HG03439 (cell line): Measurements from ENCODE around the gene RCOR1.
"Not testable (repeated sequence)": the region's sequence is repeated elsewhere in the genome, so short reads cannot be mapped to it uniquely, and the experiment has no call there.

Experiments used
- ATAC-seq: cut with Tn5 transposase; IDR thresholded peaks from one replicate; pipeline ENCODE4 v1.9.1; 2021; ENCODE audit warnings: mild to moderate bottlenecking, moderate library complexity; ENCODE audit not compliant: unreplicated experiment

Gene RCOR1

DNA sequence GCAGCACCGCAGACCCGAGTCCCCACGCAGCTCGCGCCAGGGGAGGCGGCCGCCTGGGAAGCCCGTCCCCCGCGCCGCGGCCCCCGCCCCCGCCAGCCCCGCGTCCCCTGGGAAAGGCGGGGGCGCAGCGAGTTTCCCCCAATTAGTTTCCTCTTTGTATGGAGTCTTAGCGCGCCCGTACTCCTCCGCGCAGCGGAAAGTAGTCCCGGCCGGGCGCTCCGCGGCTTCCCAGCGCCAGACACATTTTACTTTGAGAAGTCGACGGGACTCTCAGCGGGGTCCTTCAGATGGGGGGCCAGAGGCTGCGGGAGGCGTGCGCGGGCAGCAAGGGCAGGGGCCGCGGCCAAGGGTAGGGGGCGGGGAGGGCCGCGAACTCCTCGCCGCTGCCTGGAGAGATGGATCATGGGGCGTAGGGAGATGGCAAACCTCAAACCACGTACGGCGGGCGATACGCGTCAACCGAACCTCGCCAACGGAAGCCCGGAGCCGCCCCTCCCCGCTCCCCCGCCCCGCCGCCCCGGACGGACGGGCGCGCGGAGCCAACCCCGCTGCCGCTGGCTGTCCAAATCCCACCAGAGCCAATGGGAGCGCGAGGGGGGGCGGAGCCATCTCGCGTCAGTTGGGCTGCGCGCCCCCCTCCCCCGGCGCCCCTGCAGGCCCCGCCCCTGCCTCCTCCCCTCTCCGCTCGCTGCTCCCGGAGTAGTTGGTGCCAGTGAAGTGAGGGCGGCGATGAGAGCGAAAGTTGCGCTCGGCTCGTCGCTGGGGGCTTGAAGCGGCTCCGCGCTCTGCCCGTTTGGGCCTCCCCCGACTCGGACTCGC lies at the start of gene RCOR1:
Gene RCOR1 (plus strand): TSS at position 706 of the 819 bp plus-strand sequence. CDS start 238 bp downstream, outside the sequence.
- peak; percentile 71 for ATAC-seq

DNA sequence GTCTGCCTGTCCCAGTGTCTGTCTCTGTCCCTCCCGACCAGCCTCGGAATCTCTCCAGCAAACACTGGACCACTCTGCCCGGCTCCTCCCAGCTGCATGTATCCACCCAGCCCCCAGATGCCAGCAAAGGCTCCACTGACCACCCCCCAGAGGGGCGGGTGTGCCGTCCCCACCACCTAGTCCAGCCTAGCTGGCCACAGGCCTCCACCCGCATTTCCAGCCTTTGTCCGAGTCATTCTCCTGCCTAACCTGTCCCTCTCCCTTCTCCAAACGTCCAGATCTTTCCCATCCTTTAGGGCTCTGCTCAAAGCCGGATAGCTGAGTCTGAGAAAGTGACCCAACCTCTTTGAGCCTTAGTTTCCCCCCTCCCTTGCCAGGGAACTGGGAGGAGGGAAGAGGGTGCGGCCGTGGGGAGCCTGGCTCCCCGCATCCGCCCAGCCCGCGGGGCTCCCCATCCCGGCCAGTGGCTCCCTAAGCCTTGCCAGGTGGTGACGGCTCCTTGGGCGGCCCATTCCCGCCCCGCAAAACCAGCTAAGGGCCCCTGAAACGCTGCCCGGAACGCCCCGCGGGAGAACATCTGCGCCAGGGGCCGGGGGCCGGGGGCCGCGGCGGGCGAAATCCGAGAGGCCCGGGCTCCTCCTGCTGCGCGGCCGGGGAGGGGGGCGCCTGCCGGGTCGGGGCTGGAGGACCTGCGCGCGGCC lies 48.3 kb upstream of the RCOR1 start:
- no peak for ATAC-seq

DNA sequence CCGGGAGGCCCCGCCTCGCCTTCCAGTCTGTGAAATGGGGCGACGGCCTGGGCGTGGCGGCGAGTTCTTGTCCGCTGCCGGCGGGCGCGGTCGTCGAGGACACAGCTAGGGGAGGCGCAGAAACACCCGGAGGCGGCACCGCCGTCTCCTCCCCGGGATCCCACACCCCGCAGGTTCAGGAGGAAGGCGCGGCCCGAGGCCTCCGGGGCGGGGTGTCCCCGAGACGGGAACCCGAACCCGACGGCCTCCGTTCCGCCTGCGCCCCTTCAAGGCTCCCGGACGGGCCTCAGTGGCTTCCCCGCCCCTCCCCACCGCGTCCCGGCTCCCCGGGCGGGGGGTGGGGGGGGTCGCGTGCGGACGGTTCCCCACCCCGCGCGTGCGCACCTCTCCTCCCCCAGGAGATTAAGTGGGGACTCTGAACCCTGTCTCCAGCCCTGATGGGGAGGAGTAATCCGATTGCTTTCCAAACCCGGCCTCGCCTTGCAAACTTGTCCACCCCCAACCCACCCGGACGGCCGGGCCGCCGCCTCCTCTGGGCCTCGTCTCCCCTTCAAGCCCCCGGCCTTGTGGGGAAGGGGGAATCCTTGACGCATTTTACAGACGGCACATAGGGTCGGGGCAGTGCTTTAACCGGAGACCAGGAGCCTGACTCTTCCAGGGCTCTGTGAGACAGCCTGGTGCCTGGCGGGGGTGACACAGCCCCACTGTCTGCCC lies 47.5 kb upstream of the RCOR1 start:
- ATAC-seq: no peak

DNA sequence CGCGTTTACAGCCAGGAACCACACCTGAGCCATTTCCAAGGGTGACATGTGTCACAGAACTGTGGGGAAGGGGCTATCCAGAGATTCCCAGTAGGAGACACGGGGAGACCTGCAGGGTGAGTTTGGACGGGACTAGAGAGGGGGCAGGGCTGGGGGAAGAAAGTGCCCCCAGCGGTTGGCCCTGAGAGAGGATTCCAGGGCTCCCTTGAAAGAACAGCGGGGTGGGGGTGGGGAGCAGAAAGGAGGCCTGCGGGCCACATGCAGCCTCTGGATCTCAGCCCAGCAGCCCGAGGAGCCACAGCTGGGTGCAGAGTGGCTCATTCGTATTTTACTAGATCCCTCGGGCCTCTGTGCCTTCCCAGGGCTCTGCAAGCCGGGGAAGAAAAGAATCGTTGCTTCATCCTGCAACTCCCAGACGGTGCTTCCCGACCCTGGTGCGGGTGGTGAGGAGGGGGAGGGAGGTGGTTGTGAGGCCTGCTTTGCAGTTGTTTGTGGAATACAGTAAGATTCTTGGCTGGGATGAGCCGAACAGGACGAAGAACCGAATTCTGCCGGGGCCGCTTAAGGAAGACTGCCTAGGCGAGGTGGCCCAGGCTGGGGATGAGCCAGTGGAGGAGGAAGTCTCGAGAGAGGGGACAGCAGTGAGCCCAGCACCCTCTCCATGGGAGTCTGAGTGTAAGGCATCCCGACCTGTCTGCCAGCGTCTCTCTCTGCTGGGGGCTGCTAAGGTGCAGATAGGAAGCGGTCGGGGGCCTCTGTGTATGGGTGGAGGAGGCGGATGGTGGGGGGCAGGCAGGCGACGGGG lies 46.8 kb upstream of the RCOR1 start:
- ATAC-seq: no peak

DNA sequence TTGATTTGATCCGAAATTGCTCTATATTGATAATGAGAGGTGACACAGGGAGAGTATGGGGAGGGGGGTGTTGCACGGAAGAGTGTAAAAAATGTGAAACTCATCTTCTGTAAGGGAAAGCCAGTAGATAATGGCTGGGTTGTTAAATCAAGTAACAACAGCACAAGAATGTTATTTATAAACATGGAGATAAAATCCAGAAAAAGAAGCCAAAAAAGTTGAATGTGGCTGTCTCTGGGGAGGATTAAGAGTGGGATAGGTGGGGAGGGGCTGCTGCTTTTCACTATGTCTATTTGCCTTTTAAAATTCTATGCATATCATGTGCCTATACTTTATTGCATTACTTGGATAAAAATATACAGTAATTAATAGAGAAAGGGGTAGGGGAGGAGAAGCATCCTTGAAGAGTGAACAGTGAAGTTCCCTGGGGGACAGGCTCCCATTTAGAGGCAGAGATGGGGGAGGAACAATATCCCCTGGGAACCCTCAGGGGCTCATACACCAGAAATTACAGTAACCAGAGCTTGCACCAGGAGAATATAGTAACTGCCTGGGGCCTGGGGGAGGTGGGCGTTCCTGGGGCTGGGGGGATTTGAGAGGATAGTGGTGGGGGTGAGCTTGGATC lies 43.7 kb upstream of the RCOR1 start:
- no peak for ATAC-seq

DNA sequence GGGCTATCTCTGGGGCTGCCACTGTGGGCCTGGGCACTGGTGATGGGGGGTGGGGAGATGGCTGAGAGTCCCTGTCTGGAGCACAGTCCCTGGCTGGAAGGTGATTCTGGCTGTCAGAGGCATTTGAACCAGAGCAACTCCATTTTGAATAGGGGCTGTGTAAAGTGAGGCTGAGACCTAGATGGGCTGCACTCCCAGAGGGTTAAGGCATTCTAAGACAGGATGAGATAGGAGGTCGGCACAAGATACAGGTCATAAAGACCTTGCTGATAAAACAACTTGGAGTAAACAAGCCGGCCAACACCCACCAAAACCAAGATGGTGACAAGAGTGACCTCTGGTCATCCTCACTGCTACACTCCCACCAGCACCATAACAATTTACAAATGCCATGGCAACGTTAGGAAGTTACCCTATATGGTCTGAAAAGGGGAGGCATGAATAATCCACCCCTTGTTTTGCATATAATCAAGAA lies 41.5 kb upstream of the RCOR1 start:
- not testable (repeated sequence) for ATAC-seq

DNA sequence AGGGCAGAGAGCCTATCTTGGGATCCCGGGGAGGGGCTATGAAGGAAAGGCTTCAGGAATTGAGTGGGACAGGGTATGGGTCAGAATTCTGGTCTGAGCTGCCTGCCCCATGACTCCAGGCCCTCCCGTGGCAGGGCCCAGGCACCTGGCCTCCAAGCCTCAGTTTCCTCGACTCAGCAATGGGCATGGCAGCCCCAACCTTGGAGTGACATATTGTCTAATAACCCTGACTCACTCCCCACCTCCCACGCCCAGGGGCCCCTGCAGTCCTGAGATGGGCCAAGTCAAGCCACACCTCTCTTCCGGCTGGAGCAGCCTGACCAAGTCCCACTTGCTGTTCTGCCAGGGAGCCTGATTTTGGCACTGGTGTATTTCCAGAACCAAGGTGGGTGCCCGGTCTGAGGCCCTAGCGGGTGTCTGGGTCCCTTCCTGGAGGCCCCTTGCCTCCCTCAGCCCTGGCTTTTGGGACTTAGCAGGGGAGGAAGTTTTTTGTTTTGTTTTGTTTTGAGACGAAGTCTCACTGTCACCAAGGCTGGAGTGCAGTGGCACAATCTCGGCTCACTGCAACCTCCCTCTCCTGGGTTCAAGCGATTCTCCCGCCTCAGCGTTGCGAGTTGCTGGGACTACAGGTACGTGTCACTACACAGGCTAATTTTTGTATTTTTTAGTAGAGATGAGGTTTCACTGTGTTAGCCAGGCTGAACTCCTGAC lies 40.3 kb upstream of the RCOR1 start:
- ATAC-seq: no peak

DNA sequence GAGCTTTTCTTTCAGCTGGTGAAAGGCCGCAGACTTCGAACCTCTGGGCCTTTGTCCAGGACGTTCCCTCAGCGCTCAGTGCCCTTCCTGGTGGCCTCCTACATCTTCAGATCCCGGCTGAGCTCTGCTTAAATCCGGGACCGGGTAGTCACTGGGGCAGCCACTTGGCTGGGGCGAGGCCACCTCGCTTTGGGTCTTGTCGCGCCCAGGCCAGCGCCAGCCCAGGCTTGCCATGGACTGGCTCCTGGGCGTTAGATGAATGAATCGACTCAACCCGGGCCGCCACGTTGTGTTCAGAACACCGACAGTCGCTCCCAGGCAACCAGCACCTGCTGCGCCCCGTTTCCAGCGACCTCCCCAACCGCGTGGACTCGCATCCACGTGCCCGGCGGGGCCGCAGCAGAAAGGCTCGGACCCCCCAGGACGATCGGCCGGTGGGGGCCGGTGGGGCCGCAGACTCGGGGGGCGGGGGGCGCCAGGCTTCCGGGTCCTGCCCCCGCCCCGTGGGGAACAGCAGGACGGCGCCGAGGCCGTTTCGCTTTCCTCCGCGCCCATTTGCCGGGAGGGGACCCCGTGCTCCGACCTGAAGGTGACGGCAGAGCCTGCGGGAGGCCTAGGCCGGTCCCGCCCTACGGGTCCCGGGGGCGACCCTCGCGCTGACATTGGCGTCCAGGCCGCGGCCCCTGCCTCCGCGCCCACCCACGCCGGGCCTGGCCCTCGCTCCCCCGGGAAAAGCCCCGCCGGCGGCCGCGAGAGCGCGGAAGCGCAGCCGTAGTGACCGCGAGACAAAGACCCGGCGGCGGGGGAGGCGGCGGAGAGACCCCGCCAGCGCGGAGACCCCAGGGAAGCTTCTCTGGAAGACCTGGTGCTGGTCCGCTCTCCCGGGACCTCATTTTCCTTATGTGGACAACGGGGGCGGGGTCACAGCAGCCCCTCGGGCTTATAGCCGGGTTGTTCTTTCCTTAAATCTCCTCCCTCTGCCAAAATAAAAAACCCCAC lies 37.3 kb upstream of the RCOR1 start:
- no peak for ATAC-seq

DNA sequence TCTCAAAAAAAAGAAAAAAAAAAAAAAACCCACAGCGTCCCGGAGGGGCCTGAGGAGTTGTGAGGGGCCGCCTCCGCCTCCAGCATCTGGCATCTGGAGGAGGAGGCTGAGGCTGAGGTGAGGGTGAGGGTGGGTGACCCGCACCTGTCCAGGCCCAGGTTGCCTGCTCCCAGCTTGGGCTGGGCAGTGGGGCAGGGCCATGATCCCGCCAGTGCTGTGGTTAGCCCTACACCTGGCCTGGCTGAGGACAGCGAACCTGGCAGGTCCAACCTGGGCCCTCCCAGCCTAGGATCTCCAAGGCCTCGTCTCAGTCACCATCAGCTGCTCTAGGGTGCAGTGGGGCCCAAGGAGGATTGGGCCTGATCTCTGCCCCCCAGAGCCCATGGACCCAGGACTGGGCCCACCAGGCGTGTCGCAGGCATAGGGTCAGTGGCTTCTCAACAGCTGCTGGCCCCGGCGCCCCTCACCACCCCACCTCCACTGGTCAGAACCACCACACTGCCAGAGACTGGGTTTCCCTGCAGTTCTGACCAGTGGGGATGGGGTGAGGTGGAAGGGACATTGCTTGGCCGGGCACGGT lies 36.3 kb upstream of the RCOR1 start:
- no peak for ATAC-seq

DNA sequence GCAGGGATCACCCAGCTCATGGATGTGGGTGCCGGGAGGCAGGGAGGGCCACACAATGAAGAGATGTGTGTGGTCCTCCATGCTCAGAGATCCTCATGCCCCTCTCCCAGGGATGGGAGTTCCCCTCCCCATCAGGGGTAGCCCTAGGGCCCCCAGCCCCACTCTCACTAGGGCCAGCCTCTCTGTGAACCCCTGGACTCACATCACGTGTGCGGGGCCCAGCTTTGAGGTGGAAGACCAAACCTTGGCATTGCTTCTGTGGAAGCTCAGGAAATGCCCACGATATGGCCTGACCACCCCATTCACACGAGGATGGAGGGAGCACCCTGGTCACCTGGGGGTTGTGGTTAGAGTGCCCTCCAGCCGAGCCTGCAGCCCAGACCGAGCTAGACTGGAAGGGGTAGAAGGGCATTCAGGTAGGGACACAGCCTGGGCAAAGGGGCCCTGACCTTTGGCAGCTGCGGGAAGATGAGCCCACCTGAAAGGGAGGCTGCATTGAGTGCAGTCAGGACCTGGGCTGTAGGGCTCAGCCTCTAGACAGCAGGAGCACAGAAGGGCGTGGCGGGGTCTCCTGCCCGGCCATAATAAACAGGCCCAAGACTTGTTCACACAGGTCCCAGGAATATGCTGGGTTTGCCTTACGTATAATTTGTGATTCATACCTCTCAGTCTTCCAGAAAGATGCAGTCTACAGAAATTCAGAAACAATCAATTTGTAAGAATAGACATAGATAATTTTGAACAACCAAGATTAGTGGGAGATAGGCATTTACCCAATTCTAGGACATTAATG lies 34.8 kb upstream of the RCOR1 start:
- ATAC-seq: no peak

DNA sequence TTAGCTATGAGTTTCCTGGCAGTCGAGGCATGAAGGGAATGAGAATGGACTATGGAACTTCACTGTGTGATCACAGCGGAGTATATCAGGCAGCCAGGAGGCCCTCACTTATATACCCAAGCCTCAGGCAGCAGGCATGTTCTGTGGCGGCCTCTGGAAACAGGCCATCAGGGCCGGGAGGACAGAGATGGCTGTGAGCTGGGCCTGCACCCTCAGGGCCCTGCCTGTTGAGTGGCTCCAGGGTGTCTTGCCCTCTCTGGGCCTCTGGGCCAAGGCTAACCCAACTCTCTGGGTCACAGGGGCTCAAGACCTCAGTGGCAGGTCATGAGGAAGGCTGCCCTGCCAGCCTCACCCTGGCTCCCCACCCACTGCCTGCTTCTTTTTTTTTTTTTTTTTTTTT lies 33.9 kb upstream of the RCOR1 start:
- no peak for ATAC-seq

DNA sequence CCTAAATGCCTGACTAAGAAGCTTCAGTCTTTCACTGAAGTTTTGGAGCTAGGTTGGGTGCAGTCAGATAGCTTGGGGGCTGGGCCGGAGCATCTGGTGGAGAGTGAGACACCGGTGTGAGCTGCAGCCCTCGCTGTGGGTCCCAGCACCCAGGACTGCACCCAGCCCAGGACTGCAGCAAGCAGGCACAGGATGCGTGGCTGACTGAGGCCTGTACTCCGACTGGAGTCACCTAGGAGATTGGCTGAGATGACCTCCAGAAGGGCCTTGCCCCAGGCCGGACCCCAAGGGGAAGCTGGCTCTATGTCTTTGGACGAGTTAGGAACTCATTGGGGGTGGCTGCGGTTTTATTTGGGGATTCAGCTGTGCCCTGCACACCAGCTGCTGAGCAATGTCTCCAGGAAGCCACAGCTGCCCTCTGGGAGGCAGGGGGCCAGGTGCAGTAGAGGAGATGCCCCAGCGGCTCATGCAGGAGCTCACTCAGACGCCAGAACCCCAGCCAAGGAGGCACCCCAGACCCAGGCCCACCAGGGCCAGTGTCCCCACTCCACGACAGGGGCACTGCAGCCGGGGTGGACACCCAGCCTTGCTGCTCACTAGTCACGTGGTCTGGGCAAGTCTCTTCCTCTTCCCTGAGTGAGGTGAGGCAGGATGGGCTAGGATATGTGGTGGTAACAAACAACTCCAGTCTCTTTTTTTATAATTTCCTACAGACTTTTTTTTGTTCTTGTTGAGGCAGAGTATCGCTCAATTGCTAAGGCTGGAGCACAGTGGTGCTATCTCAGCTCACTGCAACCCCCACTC lies 31.8 kb upstream of the RCOR1 start:
- ATAC-seq: no peak

DNA sequence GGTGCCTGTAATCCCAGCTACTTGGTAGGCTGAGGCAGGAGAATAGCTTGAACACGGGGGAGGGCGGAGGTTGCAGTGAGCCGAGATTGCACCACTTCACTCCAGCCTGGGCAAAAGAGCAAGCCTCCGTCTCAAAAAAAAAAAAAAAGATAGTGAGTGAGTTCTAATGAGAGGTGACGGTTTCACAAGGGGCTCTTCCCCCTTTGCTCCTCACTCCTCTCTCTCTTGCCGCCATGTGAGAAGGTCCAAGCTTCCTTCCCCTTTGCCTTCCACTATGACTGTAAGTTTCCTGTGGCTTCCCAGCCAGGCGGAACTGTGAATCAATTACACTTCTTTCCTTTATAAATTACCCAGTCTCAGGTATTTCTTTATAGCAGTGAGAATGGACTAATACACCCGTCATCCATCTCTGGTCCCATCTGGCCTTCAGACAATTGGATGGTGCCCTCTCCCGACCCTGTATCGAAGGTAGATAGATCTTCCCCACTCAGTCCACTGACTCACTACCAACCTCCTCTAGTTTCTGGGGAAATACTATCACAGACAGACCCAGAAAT lies 27.0 kb upstream of the RCOR1 start:
- ATAC-seq: peak; percentile 60

DNA sequence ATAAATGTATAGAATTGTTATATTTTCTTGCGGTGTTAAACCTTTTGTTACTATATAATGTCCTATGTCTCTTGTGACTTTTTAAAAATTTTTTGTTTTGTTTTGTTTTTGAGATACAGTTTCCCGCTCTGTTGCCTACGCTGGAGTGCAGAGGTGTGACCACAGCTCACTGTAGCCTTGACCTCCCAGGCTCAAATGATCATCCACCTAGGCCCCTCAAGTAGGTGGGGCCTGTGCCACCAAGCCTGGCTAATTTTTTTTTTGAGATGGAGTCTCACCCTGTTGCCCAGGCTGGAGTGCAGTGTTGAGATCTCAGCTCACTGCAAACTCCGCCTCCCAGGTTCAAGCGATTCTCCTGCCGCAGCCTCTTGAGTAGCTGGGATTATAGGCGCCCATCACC lies 26.5 kb upstream of the RCOR1 start:
- ATAC-seq: peak; percentile 27

DNA sequence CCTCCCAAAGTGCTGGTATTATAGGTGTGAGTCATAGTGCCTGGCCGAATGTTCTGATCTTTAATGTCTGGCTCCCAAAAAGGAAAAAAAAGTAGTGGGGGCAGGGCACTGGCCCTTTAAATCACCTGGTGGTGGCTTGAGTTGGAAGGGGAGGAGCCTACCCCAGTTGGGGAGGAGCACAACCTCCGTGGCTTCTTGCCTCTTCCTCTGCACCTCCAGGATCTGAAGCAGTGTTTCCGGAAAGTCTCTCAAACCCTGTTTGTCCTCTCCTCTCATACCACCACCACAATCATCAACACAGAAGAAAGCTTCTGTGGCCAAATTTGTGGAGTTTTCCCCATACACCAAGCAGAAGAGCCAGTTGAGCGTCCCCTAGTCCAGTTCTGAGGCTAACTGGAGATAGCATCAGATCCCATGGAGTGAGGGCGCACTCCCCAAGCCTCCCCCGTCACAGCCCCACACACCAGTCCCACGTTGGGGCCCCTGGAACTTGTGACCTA lies 24.3 kb upstream of the RCOR1 start:
- ATAC-seq: no peak
